Epithelial cell of esophagus (primary cell): ENCODE results near the gene SOX18.

Source experiments
- DNase-seq: peaks from one replicate; pipeline ENCODE4 v3.0.0; 2010; ENCODE audit warnings: low read depth
- H3K4me3 ChIP-seq: 2 replicates; pipeline ENCODE4 v1.5.1; 2011; ENCODE audit warnings: mild to moderate bottlenecking, low read length, control low read depth
- TF ChIP-seq, protein P1 (sequence below): IDR thresholded peaks from 2 replicates; pipeline ENCODE4 v1.5.1; 2011; ENCODE audit warnings: low read depth, mild to moderate bottlenecking, low read length, control low read depth, inconsistent platforms; ENCODE audit not compliant: insufficient read depth; ENCODE audit errors: missing control alignments

Gene SOX18

DNA sequence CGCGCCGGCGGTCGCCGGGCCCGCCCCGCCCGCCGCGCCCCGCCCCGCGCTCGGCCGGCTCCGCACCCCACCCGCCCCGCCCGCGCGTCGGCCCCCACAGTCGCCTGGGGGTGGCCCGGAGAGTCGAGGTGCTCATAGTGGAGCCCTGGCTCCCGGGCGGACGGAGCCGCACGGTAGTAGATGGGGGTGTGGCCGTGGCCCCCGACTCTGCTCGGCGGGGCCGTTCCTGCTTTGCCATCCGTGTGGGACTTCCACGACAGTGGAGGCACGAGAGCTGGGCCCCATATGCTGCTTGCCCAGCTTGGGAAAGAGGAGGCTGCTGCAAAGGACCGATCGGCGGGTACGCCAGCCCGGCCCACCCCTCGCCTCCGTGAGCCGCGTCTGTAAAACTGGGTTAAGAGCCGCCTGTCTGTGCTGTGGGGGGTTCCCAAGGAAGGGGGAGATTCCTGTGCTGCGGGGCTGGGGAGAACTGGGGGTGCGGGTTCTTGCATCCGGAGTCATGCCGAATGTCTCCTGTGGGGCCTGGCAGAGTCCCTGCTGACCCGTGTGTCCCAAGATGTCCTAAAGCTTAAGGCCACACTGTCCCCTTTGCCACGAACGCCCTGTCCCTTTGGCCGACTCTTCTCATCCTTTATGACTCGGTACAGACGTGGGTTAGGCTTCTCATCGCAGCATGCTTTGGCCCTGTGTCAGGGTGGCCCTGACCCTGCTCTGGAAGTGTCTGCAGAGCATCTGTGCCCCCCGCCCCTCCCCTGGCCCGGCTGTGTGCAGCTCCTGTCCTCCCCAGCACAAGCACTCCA is 30.8 kb upstream of the SOX18 start, which contains the start of gene OPRL1:
Gene OPRL1, plus strand, starts transcription at position 70 of the 800 bp plus-strand sequence. CDS start 12,639 bp downstream, outside the sequence.
- peak within 1 kb of the TSS; percentile 60 for H3K4me3 ChIP-seq
- no peak for DNase-seq
- TF ChIP-seq, protein P1, sequence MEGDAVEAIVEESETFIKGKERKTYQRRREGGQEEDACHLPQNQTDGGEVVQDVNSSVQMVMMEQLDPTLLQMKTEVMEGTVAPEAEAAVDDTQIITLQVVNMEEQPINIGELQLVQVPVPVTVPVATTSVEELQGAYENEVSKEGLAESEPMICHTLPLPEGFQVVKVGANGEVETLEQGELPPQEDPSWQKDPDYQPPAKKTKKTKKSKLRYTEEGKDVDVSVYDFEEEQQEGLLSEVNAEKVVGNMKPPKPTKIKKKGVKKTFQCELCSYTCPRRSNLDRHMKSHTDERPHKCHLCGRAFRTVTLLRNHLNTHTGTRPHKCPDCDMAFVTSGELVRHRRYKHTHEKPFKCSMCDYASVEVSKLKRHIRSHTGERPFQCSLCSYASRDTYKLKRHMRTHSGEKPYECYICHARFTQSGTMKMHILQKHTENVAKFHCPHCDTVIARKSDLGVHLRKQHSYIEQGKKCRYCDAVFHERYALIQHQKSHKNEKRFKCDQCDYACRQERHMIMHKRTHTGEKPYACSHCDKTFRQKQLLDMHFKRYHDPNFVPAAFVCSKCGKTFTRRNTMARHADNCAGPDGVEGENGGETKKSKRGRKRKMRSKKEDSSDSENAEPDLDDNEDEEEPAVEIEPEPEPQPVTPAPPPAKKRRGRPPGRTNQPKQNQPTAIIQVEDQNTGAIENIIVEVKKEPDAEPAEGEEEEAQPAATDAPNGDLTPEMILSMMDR = no peak

DNA sequence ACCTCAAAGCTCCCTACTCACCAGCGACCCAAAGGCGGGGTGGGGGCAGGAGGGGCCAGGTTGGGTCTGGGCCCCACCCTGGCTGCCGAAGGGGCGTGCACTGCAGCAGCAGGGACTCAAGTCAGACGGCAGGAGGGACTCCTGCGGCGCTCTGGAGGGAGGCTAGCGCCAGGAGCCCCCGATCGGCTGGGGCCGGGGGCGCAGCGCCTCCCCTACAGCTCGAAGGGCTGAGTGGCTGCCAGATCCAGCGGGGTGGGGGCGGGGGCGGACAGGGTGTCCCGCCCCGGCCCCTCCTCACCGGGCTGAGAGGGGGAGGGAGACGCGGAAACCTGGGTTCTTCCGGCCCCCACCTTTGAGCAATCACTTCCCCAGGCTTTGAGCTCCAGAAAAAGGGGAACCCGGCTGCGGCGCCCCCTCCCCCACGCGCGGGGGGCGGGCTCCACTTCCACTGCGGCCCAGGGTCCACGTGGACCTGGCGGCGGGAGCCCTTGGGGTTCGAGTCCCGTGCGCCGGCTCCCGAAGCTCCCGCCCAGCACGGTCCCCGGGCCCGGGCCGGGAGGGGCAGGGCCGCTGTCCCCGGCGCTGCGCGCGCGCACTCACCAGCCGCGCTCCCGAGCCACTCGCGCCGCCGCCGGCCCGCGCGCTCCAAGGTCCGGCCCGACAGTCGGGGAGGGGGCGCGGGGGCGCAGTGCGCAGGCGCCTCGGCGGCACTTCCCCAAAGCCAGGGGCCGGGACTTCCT is 30.0 kb upstream of the SOX18 start, which contains the start of gene RGS19:
Gene RGS19, minus strand, starts transcription at position 246 of the 740 bp plus-strand sequence. CDS start 2,632 bp downstream, outside the sequence.
- H3K4me3 ChIP-seq = peak within 1 kb of the TSS; percentile 60
- TF ChIP-seq, protein P1 = no peak
- peak; percentile 56 for DNase-seq

DNA sequence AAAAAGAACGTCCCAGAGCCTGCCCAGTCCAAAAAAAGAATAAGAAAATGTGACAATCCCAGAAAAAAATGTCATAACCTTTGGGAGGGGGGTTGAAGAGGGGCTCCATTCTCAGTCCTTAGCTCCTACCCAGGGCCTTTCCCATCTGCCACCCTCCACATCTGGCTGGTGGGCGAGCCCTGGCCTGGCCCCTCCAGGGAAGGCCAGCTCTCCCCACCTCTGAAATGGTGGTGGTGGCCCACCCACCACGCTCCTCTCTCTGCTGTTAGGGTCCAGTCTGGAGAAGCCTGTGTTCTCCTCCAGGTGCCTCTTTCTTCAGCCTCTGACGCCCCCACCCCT is 29.5 kb upstream of the SOX18 start:
- TF ChIP-seq, protein P1 = no peak
- no peak for DNase-seq
- peak overlapping the region; percentile 60 for H3K4me3 ChIP-seq

DNA sequence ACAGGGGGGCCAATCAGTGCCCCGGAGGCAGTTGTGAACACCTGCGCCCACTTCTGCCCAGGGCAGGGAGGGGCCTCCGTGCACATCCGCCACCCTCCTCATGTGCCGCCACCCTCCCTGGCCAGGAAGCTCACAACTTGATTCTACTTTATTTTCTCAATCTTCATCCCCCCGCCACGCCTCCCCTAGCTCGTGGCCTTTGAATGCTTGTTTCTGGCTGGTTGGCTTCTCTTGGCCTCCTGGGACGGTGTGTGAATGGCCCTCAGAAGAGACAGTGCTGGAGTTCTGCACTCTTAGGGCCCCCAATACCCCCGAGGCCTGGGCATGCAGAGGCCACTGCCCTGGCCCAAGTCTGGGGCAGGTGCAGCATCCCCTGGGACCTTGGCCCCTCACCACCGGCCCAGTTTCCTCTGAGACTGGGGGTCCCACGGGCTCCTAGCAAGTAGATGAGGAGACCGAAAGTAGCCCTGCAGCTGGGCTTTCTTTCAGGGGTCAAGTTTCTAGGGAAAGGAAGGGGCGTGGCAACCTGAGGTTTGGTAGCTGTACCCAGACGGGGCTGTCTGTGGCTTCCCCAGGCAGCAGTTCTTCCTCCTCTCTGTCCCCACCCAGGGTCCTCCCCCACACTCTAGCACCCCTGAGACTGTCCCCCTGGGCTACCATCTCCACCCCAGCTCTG is 28.6 kb upstream of the SOX18 start:
- TF ChIP-seq, protein P1 = no peak
- DNase-seq = no peak
- H3K4me3 ChIP-seq = no peak overlapping the region

DNA sequence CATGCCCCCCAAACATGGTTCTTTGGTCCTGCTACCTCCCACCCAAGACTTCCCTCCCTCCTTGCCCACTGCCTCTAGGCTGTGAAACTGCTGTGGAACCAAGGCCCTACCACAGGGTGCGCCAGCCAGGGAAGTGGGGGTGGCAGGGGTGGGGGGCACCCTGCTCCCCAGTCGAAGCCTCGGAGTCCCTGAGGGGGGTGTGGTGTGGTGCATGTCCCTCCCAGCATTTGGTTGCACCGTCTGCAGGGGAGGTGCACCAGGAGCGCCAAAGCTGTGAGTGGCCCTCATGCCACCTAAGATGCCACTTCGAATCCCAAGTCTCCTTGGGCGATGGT is 28.1 kb upstream of the SOX18 start:
- no peak overlapping the region for H3K4me3 ChIP-seq
- TF ChIP-seq, protein P1 = no peak
- DNase-seq = no peak

DNA sequence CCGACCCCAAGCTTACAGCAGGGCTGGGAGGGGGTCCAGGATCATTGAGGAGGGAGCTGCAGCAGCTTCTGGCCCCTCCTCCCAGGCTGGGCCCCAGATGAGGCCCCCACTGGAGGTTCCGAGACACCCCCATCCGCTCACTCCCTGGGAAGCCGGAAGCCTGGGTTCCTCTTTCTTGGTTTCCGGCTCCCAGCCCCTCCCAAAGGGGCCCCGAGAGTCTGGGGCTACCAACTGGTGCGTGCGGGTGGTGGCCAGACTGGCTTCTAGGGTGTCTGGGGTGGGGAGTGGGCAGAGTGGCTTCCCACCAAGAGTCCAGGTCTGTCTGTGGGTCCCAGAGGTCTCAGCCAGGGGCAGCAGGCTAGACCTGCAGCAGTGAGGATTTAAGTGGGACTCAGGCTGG is 27.7 kb upstream of the SOX18 start:
- H3K4me3 ChIP-seq = no peak overlapping the region
- DNase-seq = no peak
- TF ChIP-seq, protein P1 = no peak
